ENCODE results near the gene NFAT5. TPM values are rescaled to one million over a fixed set of nuclear protein-coding genes. Genes with fewer than 3 reads are reported as not detected.

Gene NFAT5
- total RNA-seq, 2 donors from 2014 or later, result 18.4 to 30.2 TPM

GRCh38 chr16:69593751-69594255 lies 28.0 kb downstream of the NFAT5 start:
- H3K9me3 ChIP-seq, result no peaks in the 10 kb centered on the region
- no peaks in the 10 kb centered on the region for H3K36me3 ChIP-seq
- H3K4me3 ChIP-seq, result no peak overlapping the region
- H3K9ac ChIP-seq (ENCODE audit: low read depth in 2 of 2, low read length in 2 of 2), result no peak overlapping the region
- no peaks in the 10 kb centered on the region for H3K27me3 ChIP-seq
- intact Hi-C loops (cut with DNase I), result no loop called here
- no peak for DNase-seq
- no peak overlapping the region for H3K27ac ChIP-seq
- H3K4me1 ChIP-seq, result no peaks in the 10 kb centered on the region
- no peak for TF ChIP-seq CTCF (IDR thresholded peaks at IDR 0.05)

GRCh38 chr16:69595127-69596036 lies 29.6 kb downstream of the NFAT5 start:
- no peak for DNase-seq
- H3K4me3 ChIP-seq, result no peak overlapping the region
- peaks cover 8% of the 10 kb centered on the region for H3K4me1 ChIP-seq
- no peaks in the 10 kb centered on the region for H3K36me3 ChIP-seq
- H3K27me3 ChIP-seq, result no peaks in the 10 kb centered on the region
- no peaks in the 10 kb centered on the region for H3K9me3 ChIP-seq
- no peak overlapping the region for H3K27ac ChIP-seq
- TF ChIP-seq CTCF (IDR thresholded peaks at IDR 0.05), result no peak
- H3K9ac ChIP-seq (ENCODE audit: low read depth in 2 of 2, low read length in 2 of 2), result no peak overlapping the region
- intact Hi-C loops (cut with DNase I), result no loop called here

GRCh38 chr16:69596801-69597200 lies 31.0 kb downstream of the NFAT5 start:
- Histone ChIP-seq H3K36me3 (no peaks in the 10 kb centered on the region), H3K9me3 (no peaks in the 10 kb centered on the region), H3K4me3 (no peak overlapping the region), H3K27ac (no peak overlapping the region), H3K27me3 (no peaks in the 10 kb centered on the region), H3K9ac (ENCODE audit: low read depth in 2 of 2, low read length in 2 of 2) (no peak overlapping the region), H3K4me1 (peaks cover 8% of the 10 kb centered on the region)
- no peak for DNase-seq
- no peak for TF ChIP-seq CTCF (IDR thresholded peaks at IDR 0.05)
- intact Hi-C loops (cut with DNase I), result no loop called here

GRCh38 chr16:69598045-69598444 lies 32.3 kb downstream of the NFAT5 start:
- no peak overlapping the region for H3K27ac ChIP-seq
- no peak for TF ChIP-seq CTCF (IDR thresholded peaks at IDR 0.05)
- intact Hi-C loops (cut with DNase I), result no loop called here
- H3K9ac ChIP-seq (ENCODE audit: low read depth in 2 of 2, low read length in 2 of 2), result no peak overlapping the region
- DNase-seq, result no peak
- no peaks in the 10 kb centered on the region for H3K9me3 ChIP-seq
- H3K4me1 ChIP-seq, result peaks cover 8% of the 10 kb centered on the region
- H3K36me3 ChIP-seq, result no peaks in the 10 kb centered on the region
- H3K4me3 ChIP-seq, result no peak overlapping the region
- H3K27me3 ChIP-seq, result no peaks in the 10 kb centered on the region

DNA sequence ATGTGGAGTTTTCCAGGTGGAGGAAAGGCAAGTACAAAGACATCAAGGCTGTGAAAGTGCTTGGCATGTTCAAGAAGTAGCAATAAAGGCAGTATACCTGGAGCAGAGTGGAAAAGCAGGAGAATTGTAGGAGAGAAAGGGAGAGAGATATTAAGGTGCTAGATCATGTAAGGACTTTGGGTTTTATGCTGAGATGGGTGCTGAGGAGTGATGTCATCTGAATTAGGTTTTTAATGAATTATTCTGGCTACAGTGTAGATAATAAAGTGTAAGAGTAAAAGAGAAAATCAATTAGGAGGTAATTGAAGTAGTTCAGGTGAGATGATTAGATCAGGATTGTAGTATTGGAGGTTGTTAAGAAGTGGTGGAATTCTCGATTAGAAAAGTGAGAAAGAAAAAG lies 34.0 kb downstream of the NFAT5 start:
- intact Hi-C loops (cut with DNase I), result no loop called here
- DNase-seq, result no peak
- H3K4me3 ChIP-seq, result no peak overlapping the region

More for the DNA sequence above, 34.0 kb downstream of the NFAT5 start:
- H3K9me3 ChIP-seq, result no peaks in the 10 kb centered on the region
- H3K4me1 ChIP-seq, result peaks cover 8% of the 10 kb centered on the region
- H3K36me3 ChIP-seq, result no peaks in the 10 kb centered on the region
- no peak overlapping the region for H3K27ac ChIP-seq
- no peaks in the 10 kb centered on the region for H3K27me3 ChIP-seq
- no peak for TF ChIP-seq CTCF (IDR thresholded peaks at IDR 0.05)
- H3K9ac ChIP-seq (ENCODE audit: low read depth in 2 of 2, low read length in 2 of 2), result no peak overlapping the region

Data from colonic mucosa (tissue), 4 donors.